ENCODE data around the gene TTC39C. TPM values are rescaled to one million over a fixed set of nuclear protein-coding genes. Genes with fewer than 3 reads are reported as not detected.

Gene TTC39C
- total and polyA plus RNA-seq, 2 experiments from 2014 or later = 69.4 to 136 TPM

- ATAC-seq (no peak), DNase-seq (ENCODE audit: low spot score) (no peak)
- peaks cover 56% of the 10 kb centered on the region for H3K36me3 ChIP-seq (ENCODE audit: insufficient read depth)
- H3K79me2 ChIP-seq (replicated peaks; ENCODE audit: insufficient read depth) = no peaks in the 10 kb centered on the region; the same call in 1 of the 2 replicates
- Mint-ChIP-seq H3K27ac (no peak overlapping the region), H3K4me1 (no peaks in the 10 kb centered on the region), H3K9me3 (no peaks in the 10 kb centered on the region), H3K27me3 (ENCODE audit: insufficient read depth, low read depth, poor library complexity) (peaks cover 2% of the 10 kb centered on the region), H3K4me3 (no peak overlapping the region), H3K36me3 (ENCODE audit: low read depth) (peaks cover 6% of the 10 kb centered on the region; the same call in 1 of the 3 replicates)
- no peaks in the 10 kb centered on the region for H3K4me1 ChIP-seq (ENCODE audit: insufficient read depth)
- H2AFZ ChIP-seq = no peak overlapping the region
- no peak overlapping the region for H3K4me3 ChIP-seq
- H3F3A ChIP-seq (replicated peaks; ENCODE audit: low read depth) = no peaks in the 10 kb centered on the region
- TF ChIP-seq EZH2 (IDR thresholded peaks at IDR 0.05; ENCODE audit: low read depth, unreplicated experiment) (no peak), REST (IDR thresholded peaks at IDR 0.05; ENCODE audit: unreplicated experiment) (no peak)
- no peaks in the 10 kb centered on the region for H3K27me3 ChIP-seq (ENCODE audit: insufficient read depth)
- no peak overlapping the region for H3K27ac ChIP-seq (ENCODE audit: low read depth)
- H3K4me2 ChIP-seq = no peak overlapping the region
- no peaks in the 10 kb centered on the region for H3K9me2 ChIP-seq (ENCODE audit: insufficient read depth)
- H4K20me1 ChIP-seq (replicated peaks; ENCODE audit: insufficient read depth) = no peaks in the 10 kb centered on the region
Measured at GRCh38 chr18:24128700-24129099, 114.1 kb downstream of the TTC39C start.

- Mint-ChIP-seq H3K27ac (no peak overlapping the region), H3K9me3 (no peaks in the 10 kb centered on the region), H3K4me1 (no peaks in the 10 kb centered on the region), H3K36me3 (ENCODE audit: low read depth) (peaks cover 6% of the 10 kb centered on the region; the same call in 1 of the 3 replicates), H3K27me3 (ENCODE audit: insufficient read depth, low read depth, poor library complexity) (peaks cover 2% of the 10 kb centered on the region), H3K4me3 (no peak overlapping the region)
- no peak for ATAC-seq
- Histone ChIP-seq H3K27ac (ENCODE audit: low read depth) (no peak overlapping the region), H2AFZ (no peak overlapping the region), H3K4me2 (no peak overlapping the region), H3K27me3 (ENCODE audit: insufficient read depth) (no peaks in the 10 kb centered on the region), H3F3A (replicated peaks; ENCODE audit: low read depth) (no peaks in the 10 kb centered on the region), H4K20me1 (replicated peaks; ENCODE audit: insufficient read depth) (no peaks in the 10 kb centered on the region), H3K4me1 (ENCODE audit: insufficient read depth) (no peaks in the 10 kb centered on the region), H3K4me3 (no peak overlapping the region), H3K79me2 (replicated peaks; ENCODE audit: insufficient read depth) (no peaks in the 10 kb centered on the region), H3K36me3 (ENCODE audit: insufficient read depth) (peaks cover 38% of the 10 kb centered on the region), H3K9me2 (ENCODE audit: insufficient read depth) (no peaks in the 10 kb centered on the region)
- DNase-seq (ENCODE audit: low spot score) = no peak
- no peak for TF ChIP-seq NANOG (IDR thresholded peaks at IDR 0.05; ENCODE audit: borderline replicate concordance)
- TF ChIP-seq ZNF462 (CRISPR knock-in tag; IDR thresholded peaks at IDR 0.05) = no peak
- no peak for TF ChIP-seq STAT1 (IDR thresholded peaks at IDR 0.05; ENCODE audit: unreplicated experiment)
- no peak for TF ChIP-seq JUNB (IDR thresholded peaks at IDR 0.05; ENCODE audit: unreplicated experiment)
- no peak for TF ChIP-seq CREB1 (CRISPR knock-in tag; IDR thresholded peaks at IDR 0.05; ENCODE audit: low read depth)
- TF ChIP-seq EZH2 (IDR thresholded peaks at IDR 0.05; ENCODE audit: low read depth, unreplicated experiment) = no peak
- TF ChIP-seq EZH2phosphoT487 (IDR thresholded peaks at IDR 0.05; ENCODE audit: unreplicated experiment) = no peak
- TF ChIP-seq ZNF331 (CRISPR knock-in tag; IDR thresholded peaks at IDR 0.05; ENCODE audit: low read depth) = no peak
Measured at GRCh38 chr18:24130494-24130893, 115.9 kb downstream of the TTC39C start.

Measured in GM23338 (cell line).